CD4-positive, alpha-beta T cell (primary cell): ENCODE results near the gene TRIM40. TPM values are rescaled to one million over a fixed set of nuclear protein-coding genes. Genes with fewer than 3 reads are reported as not detected.

ENCODE experiments used
- ATAC-seq: fragments of 200-7000 bp; cut with Tn5 transposase; one replicate; pipeline ENCODE4 v1.10.0; 2022; ENCODE audit warnings: mild to moderate bottlenecking; ENCODE audit not compliant: poor library complexity
- CTCF ChIA-PET: fragments of 350-600 bp; sonication (Branson Sonifier 250); formaldehyde crosslinking; loops from one replicate; lab custom pipeline; 2021; ENCODE audit warnings: antibody characterized with exemption, inconsistent platforms; lab: Charles Lee
- POLR2A ChIA-PET: fragments of 350-600 bp; sonication (Branson Sonifier 250); formaldehyde crosslinking; loops from one replicate; lab custom pipeline; 2021; ENCODE audit warnings: antibody characterized with exemption, inconsistent platforms; lab: Charles Lee
- DNase-seq, 14 experiments: peaks; one replicate each; pipeline ENCODE4 v3.0.0-alpha.2; 2013 to 2020; ENCODE audit warnings: mixed read lengths in 2 of 14
- H3K27ac ChIP-seq, 2 donors: one replicate each; pipeline versions ENCODE4 v1.5.1 to v1.7.0; 2013; ENCODE audit warnings: low read length in 2 of 2, low read depth in 1 of 2, mild to moderate bottlenecking in 1 of 2
- H3K27me3 ChIP-seq, 2 experiments: 1 replicate in 1 of 2; 2 replicates in 1 of 2; pipeline versions ENCODE4 v1.6.1 to v1.7.0; 2013; ENCODE audit warnings: low read length in 2 of 2, control low read depth in 1 of 2, mild to moderate bottlenecking in 1 of 2, moderate library complexity in 1 of 2; ENCODE audit not compliant: insufficient read depth in 2 of 2, control insufficient read depth in 1 of 2
- H3K36me3 ChIP-seq: one replicate; pipeline ENCODE4 v1.6.1; 2013; ENCODE audit warnings: low read length, control low read depth; ENCODE audit not compliant: insufficient read depth
- H3K4me1 ChIP-seq: one replicate; pipeline ENCODE4 v1.6.1; 2013; ENCODE audit warnings: low read length, control low read depth; ENCODE audit not compliant: insufficient read depth
- H3K4me3 ChIP-seq: one replicate; pipeline ENCODE4 v1.5.1; 2013; ENCODE audit warnings: mild to moderate bottlenecking, low read length, moderate library complexity
- H3K9me3 ChIP-seq, 2 experiments: 1 replicate in 1 of 2; 2 replicates in 1 of 2; pipeline versions ENCODE4 v1.6.1 to v1.7.0; 2013; ENCODE audit warnings: low read length in 2 of 2, mild to moderate bottlenecking in 2 of 2, control low read depth in 1 of 2, moderate library complexity in 1 of 2; ENCODE audit not compliant: control insufficient read depth in 1 of 2, insufficient read depth in 1 of 2
- H3K27ac Mint-ChIP-seq: one replicate; pipeline ENCODE4 v1.8.0; 2020; ENCODE audit warnings: mixed read lengths
- H3K27me3 Mint-ChIP-seq: one replicate; pipeline ENCODE4 v1.8.0; 2021; ENCODE audit warnings: mixed read lengths
- H3K36me3 Mint-ChIP-seq: one replicate; pipeline ENCODE4 v1.8.0; 2021; ENCODE audit warnings: low read depth, mixed read lengths
- H3K4me1 Mint-ChIP-seq: one replicate; pipeline ENCODE4 v1.8.0; 2021; ENCODE audit warnings: low read depth, mixed read lengths
- H3K4me3 Mint-ChIP-seq: one replicate; pipeline ENCODE4 v1.8.0; 2020; ENCODE audit warnings: mild to moderate bottlenecking, mixed read lengths
- H3K9me3 Mint-ChIP-seq: one replicate; pipeline ENCODE4 v1.8.0; 2020; ENCODE audit warnings: mixed read lengths
- CTCF ChIP-seq: fragments of 200-600 bp; IDR thresholded peaks from one replicate; pipeline ENCODE4 v1.8.0; 2022; ENCODE audit warnings: antibody characterized with exemption, mild to moderate bottlenecking
- intact Hi-C, 2 experiments: fragments of 100-400 bp; cut with DNase I in 1 of 2; cut with micrococcal nuclease in 1 of 2; formaldehyde crosslinking; loops; one replicate each; pipeline versions ENCODE4 v1.15.1 to v1.9.0; 2023 to 2025; cut with DNase I, micrococcal nuclease
- total RNA-seq, 174 experiments: library from RNA in 2 of 174; stranded (reverse) in 2 of 174; gene quantifications; one replicate each; pipeline ENCODE4 v1.2.3 and lab custom pipeline; 2021 to 2026

Gene TRIM40
- total RNA-seq, 2 experiments from 2014 or later: not detected

- H3K9me3 ChIP-seq: peaks cover 0 to 8% of the 10 kb centered on the region in 2 experiments
- H3K4me3 ChIP-seq: no peak overlapping the region
- H3K4me1 Mint-ChIP-seq: peaks cover 5% of the 10 kb centered on the region
- no peak for TF ChIP-seq CTCF
- ATAC-seq (no peak), DNase-seq (no peak)
- peaks cover 78% of the 10 kb centered on the region for H3K27me3 Mint-ChIP-seq
- H3K4me3 Mint-ChIP-seq: no peak overlapping the region
- no peaks in the 10 kb centered on the region for H3K9me3 Mint-ChIP-seq
- peaks cover 13% of the 10 kb centered on the region for H3K4me1 ChIP-seq
- CTCF ChIA-PET: interaction anchor here (0.6 to 8.2 kb wide), 4 partner anchors 9 to 253 kb away, joined by 3 to 198 read pairs (median 8); no protein-coding TSS in a partner anchor
- intact Hi-C loops: loop anchor here (2.0 kb wide), 1 partner anchor 281 kb away; no protein-coding TSS in a partner anchor
- no peaks in the 10 kb centered on the region for H3K36me3 ChIP-seq
- peaks cover 33 to 55% of the 10 kb centered on the region in 2 experiments for H3K27me3 ChIP-seq
- H3K27ac ChIP-seq: no peak overlapping the region
- no peaks in the 10 kb centered on the region for H3K36me3 Mint-ChIP-seq
- POLR2A ChIA-PET: interaction anchor here (0.7 kb wide), 1 partner anchor 392 kb away, joined by 3 read pairs; no protein-coding TSS in a partner anchor
- H3K27ac Mint-ChIP-seq: no peak overlapping the region
Measured at GRCh38 chr6:30129265-30130178, 6.4 kb upstream of the TRIM40 start.

GRCh38 chr6:30130179-30130679, 5.7 kb upstream of the TRIM40 start:
- POLR2A ChIA-PET: interaction anchor here (1.2 to 2.2 kb wide), 3 partner anchors 27 to 195 kb away, joined by 3 to 22 read pairs (median 7); no protein-coding TSS in a partner anchor

More at GRCh38 chr6:30130179-30130679, 5.7 kb upstream of the TRIM40 start:
- Histone ChIP-seq H3K4me1 (peaks cover 13% of the 10 kb centered on the region), H3K27ac (no peak overlapping the region), H3K4me3 (no peak overlapping the region), H3K27me3 (peaks cover 37 to 57% of the 10 kb centered on the region in 2 experiments), H3K36me3 (no peaks in the 10 kb centered on the region), H3K9me3 (peaks cover 0 to 8% of the 10 kb centered on the region in 2 experiments)
- H3K27me3 Mint-ChIP-seq: peaks cover 76% of the 10 kb centered on the region
- H3K4me3 Mint-ChIP-seq: no peak overlapping the region
- ATAC-seq (no peak), DNase-seq (no peak)
- H3K4me1 Mint-ChIP-seq: peaks cover 5% of the 10 kb centered on the region
- intact Hi-C loops: loop anchor here (2.0 kb wide), 1 partner anchor 281 kb away; no protein-coding TSS in a partner anchor
- no peak overlapping the region for H3K27ac Mint-ChIP-seq
- no peaks in the 10 kb centered on the region for H3K36me3 Mint-ChIP-seq
- TF ChIP-seq CTCF: no peak
- CTCF ChIA-PET: interaction anchor here (1.1 to 8.2 kb wide), 12 partner anchors 7 to 697 kb away, joined by 3 to 198 read pairs (median 5); partner anchors contain the start of gene PPP1R11
- no peaks in the 10 kb centered on the region for H3K9me3 Mint-ChIP-seq
